HCT116 (cell line): Measurements from ENCODE around the gene P2RY13. TPM values are rescaled to one million over a fixed set of nuclear protein-coding genes. Genes with fewer than 3 reads are reported as not detected.

Experiments
- ATAC-seq: fragments of 200-7000 bp; cut with Tn5 transposase; 2 replicates; pipeline ENCODE4 v1.9.1; 2020; ENCODE audit warnings: mild to moderate bottlenecking, moderate library complexity
- BruUV-seq: library from RNA; stranded (reverse); fragments of 400-500 nt; replicated peaks from 2 replicates; lab custom pipeline; 2021; lab: Mats Ljungman, UMichigan
- CTCF ChIA-PET: fragments of 300-600 bp; sonication (Branson Sonifier 250); formaldehyde crosslinking; loops from one replicate; lab custom pipeline; 2021; ENCODE audit warnings: antibody characterized with exemption; lab: Charles Lee
- POLR2A ChIA-PET: fragments of 300-600, 350-600 bp; sonication (Branson Sonifier 250); formaldehyde crosslinking; loops from one replicate; lab custom pipeline; 2021; ENCODE audit warnings: antibody characterized with exemption; lab: Charles Lee
- RAD21 ChIA-PET, 2 experiments: fragments of 300-600 bp; sonication (Branson Sonifier 250); formaldehyde crosslinking; loops; one replicate each; lab custom pipeline; 2023; ENCODE audit warnings: low total read pairs in 2 of 2; ENCODE audit not compliant: uncharacterized antibody in 2 of 2, unreplicated experiment in 2 of 2, low non-redundant PET in 1 of 2; lab: Charles Lee
- DNase-seq: peaks from one replicate; pipeline ENCODE4 v3.0.0-alpha.2; 2010; ENCODE audit warnings: low read depth, low spot score
- H2AFZ ChIP-seq: fragments of 200-600 bp; shearing (Covaris generic), sonication (generic); 2 replicates; pipeline ENCODE4 v1.6.1; 2017; ENCODE audit warnings: low read depth, mixed run types, mixed read lengths, antibody characterized with exemption, low read length; ENCODE audit not compliant: poor library complexity, severe bottlenecking
- H3K27ac ChIP-seq: 2 replicates; pipeline ENCODE4 v1.5.1; 2012; ENCODE audit warnings: low read depth, low read length
- H3K27me3 ChIP-seq: fragments of 200-600 bp; sonication (generic); 2 replicates; pipeline ENCODE4 v1.6.1; 2016; ENCODE audit warnings: mixed run types, low read length, mixed read lengths; ENCODE audit not compliant: insufficient read depth
- H3K36me3 ChIP-seq, 2 experiments: fragments of 200-500 bp in 1 of 2; fragments of 200-600 bp in 1 of 2; sonication (Bioruptor generic) in 1 of 2; sonication (generic) in 1 of 2; 2 replicates each; pipeline versions ENCODE4 v1.5.1 to v1.6.1; 2014 to 2016; ENCODE audit warnings: low read length in 2 of 2, inconsistent platforms in 1 of 2, mixed read lengths in 1 of 2, mixed run types in 1 of 2; ENCODE audit not compliant: insufficient read depth in 2 of 2, control insufficient read depth in 1 of 2
- H3K4me1 ChIP-seq, 2 experiments: fragments of 200-600 bp in 1 of 2; sonication (generic) in 1 of 2; 2 replicates each; pipeline versions ENCODE4 v1.5.1 to v1.6.1; 2012 to 2017; ENCODE audit warnings: low read length in 2 of 2, inconsistent platforms in 1 of 2, mild to moderate bottlenecking in 1 of 2, mixed read lengths in 1 of 2, mixed run types in 1 of 2, moderate library complexity in 1 of 2; ENCODE audit not compliant: insufficient read depth in 2 of 2, control insufficient read depth in 1 of 2
- H3K4me2 ChIP-seq: fragments of 200-600 bp; sonication (generic); 2 replicates; pipeline ENCODE4 v1.6.1; 2017; ENCODE audit warnings: mixed run types, low read length, mixed read lengths
- H3K4me3 ChIP-seq, 2 experiments: fragments of 200-600 bp in 1 of 2; sonication (generic) in 1 of 2; replicated peaks in 1 of 2; 2 replicates each; pipeline ENCODE4 v1.5.1; 2011 to 2016; ENCODE audit warnings: low read length in 2 of 2, control low read depth in 1 of 2, low read depth in 1 of 2, mild to moderate bottlenecking in 1 of 2, mixed read lengths in 1 of 2, mixed run types in 1 of 2
- H3K79me2 ChIP-seq: fragments of 200-600 bp; sonication (generic); 2 replicates; pipeline ENCODE4 v1.6.1; 2017; ENCODE audit warnings: mild to moderate bottlenecking, mixed run types, low read length, moderate library complexity, mixed read lengths; ENCODE audit not compliant: insufficient read depth
- H3K9ac ChIP-seq: fragments of 200-600 bp; sonication (generic); 2 replicates; pipeline ENCODE4 v1.6.1; 2016; ENCODE audit warnings: low read length, mixed read lengths
- H3K9me2 ChIP-seq: fragments of 200-600 bp; sonication (generic), shearing (Covaris generic); 2 replicates; pipeline ENCODE4 v1.6.1; 2017; ENCODE audit warnings: mixed run types, mild to moderate bottlenecking, moderate library complexity; ENCODE audit not compliant: insufficient read depth
- H3K9me3 ChIP-seq, 2 experiments: fragments of 200-500 bp in 1 of 2; fragments of 200-600 bp in 1 of 2; sonication (Bioruptor generic) in 1 of 2; sonication (generic) in 1 of 2; 2 replicates each; pipeline ENCODE4 v1.6.1; 2014 to 2017; ENCODE audit warnings: low read length in 2 of 2, mixed read lengths in 2 of 2, inconsistent platforms in 1 of 2, low read depth in 1 of 2, mild to moderate bottlenecking in 1 of 2, mixed run types in 1 of 2, moderate library complexity in 1 of 2; ENCODE audit not compliant: control insufficient read depth in 1 of 2, insufficient read depth in 1 of 2
- H4K20me1 ChIP-seq: fragments of 200-600 bp; sonication (generic), shearing (Covaris generic); 2 replicates; pipeline ENCODE4 v1.6.1; 2017; ENCODE audit warnings: mixed run types, mild to moderate bottlenecking, moderate library complexity; ENCODE audit not compliant: insufficient read depth
- ELF1 ChIP-seq: IDR thresholded peaks from 2 replicates; pipeline ENCODE4 v1.6.1; 2012; ENCODE audit warnings: low read depth, borderline replicate concordance
- EZH2phosphoT487 ChIP-seq: fragments of 200-600 bp; IDR thresholded peaks from 2 replicates; pipeline ENCODE4 v1.6.1; 2018; ENCODE audit warnings: antibody characterized with exemption, borderline replicate concordance
- FOSL1 ChIP-seq: IDR thresholded peaks from 2 replicates; pipeline ENCODE4 v1.6.1; 2012; ENCODE audit warnings: low read depth
- JUND ChIP-seq: IDR thresholded peaks from 2 replicates; pipeline ENCODE4 v1.6.1; 2012
- POLR2A ChIP-seq: IDR thresholded peaks from 2 replicates; pipeline ENCODE4 v1.7.0; 2011; ENCODE audit warnings: borderline replicate concordance; ENCODE audit not compliant: insufficient read depth, insufficient read length; ENCODE audit errors: extremely low read depth
- POLR2AphosphoS5 ChIP-seq: IDR thresholded peaks from 2 replicates; pipeline ENCODE4 v1.6.1; 2011; ENCODE audit warnings: mild to moderate bottlenecking, low read depth, low read length, moderate library complexity
- REST ChIP-seq: IDR thresholded peaks from 2 replicates; pipeline ENCODE4 v1.6.1; 2012; ENCODE audit warnings: low read depth
- SIN3A ChIP-seq: IDR thresholded peaks from 2 replicates; pipeline ENCODE4 v1.6.1; 2012; ENCODE audit warnings: low read depth
- SP1 ChIP-seq: IDR thresholded peaks from 2 replicates; pipeline ENCODE4 v1.6.1; 2012; ENCODE audit warnings: low read depth
- SRF ChIP-seq: IDR thresholded peaks from 2 replicates; pipeline ENCODE4 v1.6.1; 2012; ENCODE audit warnings: low read depth
- TCF7L2 ChIP-seq: IDR thresholded peaks from 2 replicates; pipeline ENCODE4 v1.7.0; 2011; ENCODE audit warnings: borderline replicate concordance, inconsistent platforms; ENCODE audit not compliant: insufficient read depth, insufficient read length; ENCODE audit errors: extremely low read depth
- YY1 ChIP-seq: IDR thresholded peaks from 2 replicates; pipeline ENCODE4 v1.6.1; 2011; ENCODE audit warnings: low read length, low read depth, moderate library complexity, mild to moderate bottlenecking; ENCODE audit not compliant: insufficient replicate concordance; ENCODE audit errors: extremely low read depth
- ZNF274 ChIP-seq: fragments of 200-500 bp; sonication (Bioruptor generic); IDR thresholded peaks from 2 replicates; pipeline ENCODE4 v1.6.1; 2014; ENCODE audit warnings: mild to moderate bottlenecking, low read depth, low read length, inconsistent platforms
- intact Hi-C: fragments of 100-400 bp; cut with micrococcal nuclease; formaldehyde crosslinking; loops from 2 replicates; pipeline ENCODE4 v1.10.0; 2022
- total RNA-seq: library from RNA; stranded (reverse); gene quantifications from one replicate; pipeline ENCODE4 v1.2.1, GENCODE V29; 2021; ENCODE audit not compliant: unreplicated experiment
- TF ChIP-seq, protein P1 (sequence below): IDR thresholded peaks from 2 replicates; pipeline ENCODE4 v1.6.1; 2012

P2RY13 gene
- total RNA-seq, 1 experiment from 2014 or later = not detected

- no peak overlapping the region for H3K4me3 ChIP-seq
- CTCF ChIA-PET = no interaction called here
- ATAC-seq (no peak), DNase-seq (no peak)
- no peak overlapping the region for H3K9ac ChIP-seq
- no peak for TF ChIP-seq JUND
- no peak for TF ChIP-seq POLR2AphosphoS5
- no peak overlapping the region for H2AFZ ChIP-seq
- RAD21 ChIA-PET = no interaction called here
- no peak overlapping the region for H3K27ac ChIP-seq
- H3K4me2 ChIP-seq = no peak overlapping the region
- H3K9me2 ChIP-seq = no peaks in the 10 kb centered on the region
- H3K27me3 ChIP-seq = no peaks in the 10 kb centered on the region
- peaks cover 4 to 13% of the 10 kb centered on the region in 2 experiments for H3K4me1 ChIP-seq
- H4K20me1 ChIP-seq = no peaks in the 10 kb centered on the region
- intact Hi-C loops = no loop called here
- H3K9me3 ChIP-seq = no peaks in the 10 kb centered on the region
- H3K36me3 ChIP-seq = no peaks in the 10 kb centered on the region
- POLR2A ChIA-PET = no interaction called here
- no TSS peak for BruUV-seq
- H3K79me2 ChIP-seq = no peaks in the 10 kb centered on the region
Measured at GRCh38 chr3:151299006-151299405, 30.3 kb downstream of the P2RY13 start.

GRCh38 chr3:151297429-151297828, 31.9 kb downstream of the P2RY13 start:
- intact Hi-C loops = no loop called here
- no peak for DNase-seq
- H2AFZ ChIP-seq = no peak overlapping the region
- H3K4me1 ChIP-seq = peaks cover 0 to 5% of the 10 kb centered on the region in 2 experiments; a peak in 1 of 4 replicates
- H3K27ac ChIP-seq = no peak overlapping the region
- no peaks in the 10 kb centered on the region for H3K27me3 ChIP-seq
- POLR2A ChIA-PET = no interaction called here
- H3K9ac ChIP-seq = no peak overlapping the region
- CTCF ChIA-PET = no interaction called here
- BruUV-seq = no TSS peak
- no peaks in the 10 kb centered on the region for H3K36me3 ChIP-seq
- ATAC-seq = no peak
- RAD21 ChIA-PET = no interaction called here
- no peak overlapping the region for H3K4me3 ChIP-seq
- TF ChIP-seq TCF7L2 = no peak
- no peak for TF ChIP-seq SP1
- TF ChIP-seq POLR2A = no peak
- TF ChIP-seq EZH2phosphoT487 = no peak
- no peak for TF ChIP-seq SRF
- no peak for TF ChIP-seq FOSL1
- no peak for TF ChIP-seq ZNF274
- TF ChIP-seq, protein P1, sequence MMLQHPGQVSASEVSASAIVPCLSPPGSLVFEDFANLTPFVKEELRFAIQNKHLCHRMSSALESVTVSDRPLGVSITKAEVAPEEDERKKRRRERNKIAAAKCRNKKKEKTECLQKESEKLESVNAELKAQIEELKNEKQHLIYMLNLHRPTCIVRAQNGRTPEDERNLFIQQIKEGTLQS = no peak
- TF ChIP-seq ELF1 = no peak
- TF ChIP-seq SIN3A = no peak
- no peak for TF ChIP-seq POLR2AphosphoS5
- TF ChIP-seq YY1 = no peak
- TF ChIP-seq REST = no peak
- H3K9me3 ChIP-seq = no peaks in the 10 kb centered on the region
- H3K79me2 ChIP-seq = no peaks in the 10 kb centered on the region
- no peaks in the 10 kb centered on the region for H4K20me1 ChIP-seq
- H3K9me2 ChIP-seq = no peaks in the 10 kb centered on the region
- H3K4me2 ChIP-seq = no peak overlapping the region
